HG03025 (cell line): Measurements from ENCODE around the gene CTDSPL.
"Not testable (repeated sequence)": the region's sequence is repeated elsewhere in the genome, so short reads cannot be mapped to it uniquely, and the experiment has no call there.

Experiments
- ATAC-seq: cut with Tn5 transposase; IDR thresholded peaks from one replicate; pipeline ENCODE4 v1.9.1; 2021; ENCODE audit warnings: mild to moderate bottlenecking, moderate library complexity; ENCODE audit not compliant: unreplicated experiment, low FRiP score

The CTDSPL gene

GRCh38 chr3:38028621-38029361 lies 167.1 kb downstream of the CTDSPL start:
- no peak for ATAC-seq

DNA sequence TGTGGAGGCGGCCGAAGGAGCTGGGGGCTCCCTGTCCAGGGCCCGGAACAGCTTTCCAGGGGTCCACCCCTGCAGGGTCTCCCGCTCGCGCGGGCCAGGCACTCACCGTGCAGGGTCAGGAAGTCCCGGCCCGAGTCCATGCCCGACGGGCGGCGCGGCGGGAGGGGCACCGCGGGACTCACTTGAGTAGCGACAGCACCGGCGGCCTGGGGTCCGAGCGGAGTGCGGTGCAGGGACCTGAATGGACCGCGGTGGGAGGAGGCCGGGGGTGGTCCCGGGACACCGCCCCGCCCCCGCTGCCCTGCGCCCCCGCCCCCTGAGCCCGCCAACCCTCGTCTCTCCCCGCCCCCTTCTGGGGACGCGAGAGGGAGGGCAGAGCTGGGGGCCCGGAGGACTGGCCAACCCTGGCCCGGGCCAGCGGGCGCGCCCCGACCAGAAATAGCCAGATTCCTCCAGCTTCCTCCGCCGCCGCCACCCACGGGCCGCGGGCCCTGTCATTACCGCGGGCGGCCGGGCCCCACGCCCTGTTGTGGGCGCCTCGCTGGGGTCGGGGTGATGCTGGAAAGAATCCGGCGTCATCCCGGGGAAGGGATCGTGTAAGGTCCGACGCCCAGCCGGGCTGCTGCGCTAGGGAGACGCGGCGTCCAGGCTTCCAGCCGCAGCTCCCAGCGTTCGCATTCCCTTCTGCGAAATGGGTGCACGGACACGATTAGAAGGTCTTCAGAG lies 167.9 kb downstream of the CTDSPL start, which contains the start of gene PLCD1:
PLCD1 (minus strand) TSS at position 243 of the 726 bp plus-strand sequence; CDS start at position 140, 103 bp downstream.
- no peak for ATAC-seq

DNA sequence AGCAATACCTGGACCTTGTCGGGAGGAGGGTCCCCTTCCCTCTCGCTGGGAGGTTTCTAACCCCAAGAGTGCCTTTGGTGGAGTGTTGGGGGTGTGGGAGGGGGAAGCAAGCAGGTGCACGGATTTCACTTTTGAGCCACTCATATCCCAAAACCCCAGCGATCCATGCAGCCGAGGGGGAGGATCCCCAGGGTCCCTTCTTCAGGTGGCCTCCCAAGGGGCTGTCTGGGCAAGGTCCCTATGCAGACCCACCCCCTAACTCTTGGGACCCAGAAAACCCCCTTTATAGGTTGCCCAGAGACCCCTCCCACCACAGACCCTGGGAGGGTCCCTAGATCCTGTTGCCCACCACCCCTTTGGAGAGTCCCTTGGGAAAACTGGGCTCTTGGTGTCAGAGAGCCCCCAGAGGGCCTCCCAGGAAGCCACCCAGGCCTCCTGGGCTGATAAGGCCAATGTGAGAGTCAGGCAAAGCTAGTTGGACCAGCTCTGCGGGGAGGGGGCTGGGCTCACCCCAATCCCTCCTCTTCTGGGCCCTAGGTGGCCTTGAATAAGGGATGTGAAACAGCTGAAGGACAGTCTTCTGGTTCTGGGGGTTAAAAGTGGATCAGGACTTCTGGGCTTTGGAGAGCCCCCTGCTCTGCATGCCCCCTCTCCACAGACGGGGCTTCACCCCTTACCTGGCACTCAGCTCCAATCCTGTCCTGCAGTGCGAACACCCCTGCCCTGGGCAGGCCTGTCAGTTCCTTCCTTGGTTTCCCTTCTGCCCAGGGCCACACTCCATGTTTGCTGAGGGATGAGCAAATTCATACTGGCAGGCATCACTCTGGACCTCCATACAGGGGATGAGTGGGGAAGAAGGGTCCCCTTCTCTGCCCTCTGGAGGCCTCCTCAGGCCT lies 168.7 kb downstream of the CTDSPL start:
- no peak for ATAC-seq

DNA sequence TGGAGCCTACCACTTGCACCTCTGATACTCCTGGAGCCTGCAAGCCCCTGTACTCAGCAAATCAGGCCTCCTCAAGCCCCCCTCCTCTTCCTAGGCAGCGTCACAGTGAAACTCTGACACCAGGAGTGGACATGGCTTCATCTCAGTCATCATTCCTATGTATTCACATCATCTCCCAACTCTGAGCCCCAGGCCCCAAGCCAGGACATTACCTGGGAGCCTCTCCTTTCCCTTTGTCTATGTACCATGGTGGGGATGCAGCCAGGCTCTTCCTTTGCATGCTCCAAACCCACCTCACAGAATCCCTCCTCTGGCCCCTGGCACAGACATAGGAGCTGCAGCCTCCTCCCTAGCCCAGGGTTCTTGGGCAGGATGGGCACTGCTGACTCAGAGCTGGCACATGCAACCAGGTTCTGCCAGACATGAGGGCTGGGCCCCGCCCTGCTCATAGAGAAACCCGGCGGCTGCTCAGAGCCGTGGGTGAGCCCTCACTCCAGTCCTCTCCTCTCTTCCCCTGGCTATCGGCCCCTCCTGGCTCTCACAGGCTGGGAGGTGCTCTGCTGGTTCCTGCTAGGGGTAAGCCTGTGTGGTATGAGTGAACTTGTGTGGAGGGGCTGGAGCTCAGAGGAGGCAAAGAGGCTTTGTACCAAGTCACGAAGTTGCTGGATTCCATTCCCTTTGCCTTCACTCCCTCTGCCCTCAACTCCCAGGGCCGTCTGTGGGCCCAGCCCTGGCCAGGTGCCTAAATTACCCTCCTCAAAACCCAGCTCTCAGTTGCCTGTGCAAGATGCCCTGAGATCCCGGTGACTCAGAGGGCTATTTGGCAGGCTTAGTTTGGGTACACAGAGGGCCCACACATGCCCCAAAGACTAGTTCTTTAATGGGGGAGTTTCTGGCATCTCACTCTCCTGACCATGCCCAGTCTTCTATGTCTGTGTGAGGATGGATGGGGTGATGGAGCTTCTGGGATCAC lies 169.6 kb downstream of the CTDSPL start:
- no peak for ATAC-seq

- ATAC-seq = no peak
These were observed 170.7 kb downstream of the CTDSPL start for GRCh38 chr3:38032328-38032865.

- ATAC-seq = not testable (repeated sequence)
These were observed 171.9 kb downstream of the CTDSPL start for GRCh38 chr3:38033586-38033985.
